ENCODE data around the gene CNTFR. TPM values are rescaled to one million over a fixed set of nuclear protein-coding genes. Genes with fewer than 3 reads are reported as not detected.

Gene CNTFR
- total and polyA plus RNA-seq, 2 experiments from 2014 or later, result not detected

DNA sequence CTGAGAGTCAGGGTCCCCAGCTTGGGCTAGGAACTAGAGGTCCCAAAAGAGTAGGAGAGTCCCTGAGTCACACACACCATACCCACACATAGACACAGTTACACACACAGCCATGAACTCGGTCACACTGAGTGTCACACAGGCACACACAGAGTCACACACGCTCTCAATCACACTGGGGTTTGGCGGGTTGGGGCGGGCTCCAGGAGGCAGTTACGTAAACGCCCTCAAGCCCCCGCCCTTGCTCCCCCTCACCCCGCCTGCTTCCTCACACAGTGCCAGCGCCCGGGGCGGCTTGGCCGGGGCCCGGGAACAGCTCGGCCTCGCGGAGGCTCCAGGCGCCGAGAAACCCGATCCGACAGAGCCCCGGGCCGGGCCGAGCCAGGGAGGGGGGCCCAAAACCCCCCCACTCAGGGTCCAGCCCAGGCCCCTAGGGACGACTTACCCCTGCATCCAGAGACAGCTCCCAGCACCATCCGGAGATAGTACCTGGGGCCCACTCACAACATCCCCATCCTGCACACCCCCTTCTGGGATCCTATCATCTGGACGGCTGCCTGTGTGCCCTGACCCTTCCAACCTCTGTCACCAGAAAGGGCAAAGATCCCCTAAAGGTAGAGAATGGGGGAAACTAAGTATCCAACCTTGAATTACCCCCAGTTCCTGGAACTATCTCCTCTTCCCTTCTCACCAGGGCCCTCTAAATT is 3.5 kb upstream of the CNTFR start:
- no peaks in the 10 kb centered on the region for H4K20me1 ChIP-seq (ENCODE audit: insufficient read depth)
- peak; percentile 35 for DNase-seq
- no peaks in the 10 kb centered on the region for H3K36me3 ChIP-seq (ENCODE audit: low read depth)
- 3 to 4% methylated on average over 22 to 25 of the region's 26 CpGs for WGBS, 2 experiments (ENCODE audit: low coverage in 1 of 2, low lambda C conversion rate in 2 of 2, missing lambda C conversion rate in 2 of 2)
- TF ChIP-seq EZH2 (IDR thresholded peaks at IDR 0.05; ENCODE audit: insufficient read depth, poor library complexity, severe bottlenecking), result peak; percentile 9
- TF ChIP-seq EZH2phosphoT487 (IDR thresholded peaks at IDR 0.05; ENCODE audit: insufficient read depth, low read depth), result no peak
- H3K9me2 ChIP-seq (ENCODE audit: insufficient read depth), result no peaks in the 10 kb centered on the region
- H3K79me2 ChIP-seq (ENCODE audit: insufficient read depth), result no peaks in the 10 kb centered on the region
- H2AFZ ChIP-seq, result no peak overlapping the region
- no peak overlapping the region for H3K4me2 ChIP-seq (ENCODE audit: unreplicated experiment)
- H3K9me3 ChIP-seq (ENCODE audit: low read depth), result no peaks in the 10 kb centered on the region
- H3K27me3 ChIP-seq (replicated peaks; ENCODE audit: insufficient read depth), result peaks cover 73% of the 10 kb centered on the region
- H3K4me3 ChIP-seq, result no peak overlapping the region
- H3K27ac ChIP-seq, result no peak overlapping the region
- no peaks in the 10 kb centered on the region for H3F3A ChIP-seq (ENCODE audit: insufficient read depth)
- no peaks in the 10 kb centered on the region for H3K4me1 ChIP-seq (ENCODE audit: insufficient read depth)
- in situ Hi-C loops (cut with MboI), result loop anchor here (5.0 to 10.0 kb wide), 2 partner anchors 41 to 188 kb away; no protein-coding TSS in a partner anchor
- H3K9ac ChIP-seq, result no peak overlapping the region

DNA sequence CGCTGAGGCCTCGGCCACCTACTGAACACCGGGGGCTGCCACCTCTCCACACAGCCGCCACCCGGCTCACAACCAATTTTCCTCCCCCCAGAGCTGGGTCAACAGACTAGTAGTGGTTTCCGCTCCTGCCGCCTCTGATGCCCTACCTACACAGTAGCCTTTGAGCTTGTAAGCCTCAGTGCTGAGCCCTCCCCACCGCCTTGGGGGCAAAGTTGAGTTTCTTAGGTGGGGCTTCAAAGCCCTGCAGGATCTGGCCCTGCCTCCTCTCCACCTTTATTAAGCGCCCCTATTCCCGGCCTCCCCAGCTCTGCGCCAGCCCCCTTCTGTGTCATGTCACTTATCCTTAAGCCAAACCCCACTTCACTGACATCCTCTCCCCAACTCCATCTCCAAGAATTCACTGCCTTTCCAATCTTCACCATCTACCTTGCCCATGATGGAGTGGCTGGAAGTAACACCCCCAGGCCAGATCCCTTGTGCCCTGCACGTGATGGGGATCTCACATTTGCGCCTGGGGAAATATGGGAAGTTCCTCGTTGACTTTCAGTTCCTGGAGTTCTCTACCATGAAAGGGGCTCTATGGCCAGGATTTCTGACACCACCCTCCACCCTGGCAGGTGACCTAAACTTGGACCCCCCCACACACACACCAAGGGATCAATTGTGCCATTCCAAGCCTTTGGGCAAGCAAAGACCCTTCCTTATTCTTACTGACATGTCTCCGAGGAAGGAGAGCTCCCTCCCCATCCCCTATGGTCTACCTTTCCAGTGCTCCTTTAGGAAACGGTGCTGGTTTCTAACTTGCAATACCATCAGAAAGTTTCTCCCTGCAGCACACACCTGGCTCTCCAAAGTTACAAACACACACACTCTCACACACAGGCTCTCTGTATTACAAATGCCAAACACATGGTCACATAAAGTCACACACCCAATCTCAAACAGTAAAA is 2.7 kb upstream of the CNTFR start:
- 40% methylated on average over 16 of the region's 16 CpGs for WGBS, 2 experiments (ENCODE audit: low coverage in 1 of 2, low lambda C conversion rate in 2 of 2, missing lambda C conversion rate in 2 of 2)
- Histone ChIP-seq H3K36me3 (ENCODE audit: low read depth) (no peaks in the 10 kb centered on the region), H3K27me3 (replicated peaks; ENCODE audit: insufficient read depth) (peaks cover 73% of the 10 kb centered on the region), H3K9ac (no peak overlapping the region), H3K4me2 (ENCODE audit: unreplicated experiment) (no peak overlapping the region), H2AFZ (no peak overlapping the region), H3F3A (ENCODE audit: insufficient read depth) (no peaks in the 10 kb centered on the region), H3K9me2 (ENCODE audit: insufficient read depth) (no peaks in the 10 kb centered on the region), H3K9me3 (ENCODE audit: low read depth) (no peaks in the 10 kb centered on the region), H3K79me2 (ENCODE audit: insufficient read depth) (no peaks in the 10 kb centered on the region), H3K4me1 (ENCODE audit: insufficient read depth) (no peaks in the 10 kb centered on the region), H4K20me1 (ENCODE audit: insufficient read depth) (no peaks in the 10 kb centered on the region), H3K27ac (no peak overlapping the region), H3K4me3 (no peak overlapping the region)
- in situ Hi-C loops (cut with MboI), result loop anchor here (5.0 to 10.0 kb wide), 2 partner anchors 40 to 187 kb away; no protein-coding TSS in a partner anchor
- TF ChIP-seq EZH2phosphoT487 (IDR thresholded peaks at IDR 0.05; ENCODE audit: insufficient read depth, low read depth) (no peak), EZH2 (IDR thresholded peaks at IDR 0.05; ENCODE audit: insufficient read depth, poor library complexity, severe bottlenecking) (peak; percentile 9)
- no peak for DNase-seq

DNA sequence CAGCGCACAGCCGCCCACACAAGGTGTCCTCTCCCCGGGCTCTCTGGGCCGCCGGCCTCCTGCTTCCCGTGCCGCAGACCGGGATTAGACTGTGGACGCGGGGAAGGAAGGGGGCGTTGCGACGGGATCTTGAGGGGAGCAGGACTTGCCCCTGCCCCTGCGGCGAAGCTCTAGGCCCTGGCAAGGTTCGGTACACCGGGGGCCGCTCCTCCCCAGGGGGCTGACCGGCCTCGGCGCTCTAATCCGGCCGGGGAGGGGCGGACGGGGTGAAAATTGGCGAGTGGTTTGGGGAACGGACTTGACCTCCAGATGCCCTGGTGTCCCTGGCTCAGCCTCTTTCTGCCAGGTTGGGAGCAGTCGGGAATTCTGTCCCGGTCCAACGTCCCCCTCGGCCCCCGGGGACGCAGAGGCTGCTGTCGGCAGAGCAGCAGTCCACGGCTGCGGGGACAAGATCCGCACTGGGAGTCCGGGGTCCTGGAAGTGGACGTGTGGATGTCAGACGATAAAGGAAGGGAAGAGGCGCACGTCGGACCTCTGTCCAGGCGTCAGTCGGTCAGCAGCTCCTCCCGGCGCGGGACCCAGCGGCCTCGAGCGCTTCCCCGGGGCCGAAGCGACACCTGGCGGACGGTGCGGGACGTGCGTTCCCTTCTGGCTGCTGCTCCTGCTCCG is 1.9 kb upstream of the CNTFR start:
- in situ Hi-C loops (cut with MboI), result loop anchor here (5.0 to 10.0 kb wide), 2 partner anchors 39 to 187 kb away; no protein-coding TSS in a partner anchor
- Histone ChIP-seq H3K9ac (no peak overlapping the region), H3K4me2 (ENCODE audit: unreplicated experiment) (no peak overlapping the region), H4K20me1 (ENCODE audit: insufficient read depth) (no peaks in the 10 kb centered on the region), H3F3A (ENCODE audit: insufficient read depth) (no peaks in the 10 kb centered on the region), H3K79me2 (ENCODE audit: insufficient read depth) (no peaks in the 10 kb centered on the region), H3K9me3 (ENCODE audit: low read depth) (no peaks in the 10 kb centered on the region), H3K9me2 (ENCODE audit: insufficient read depth) (no peaks in the 10 kb centered on the region), H3K4me3 (no peak overlapping the region), H3K27me3 (replicated peaks; ENCODE audit: insufficient read depth) (peaks cover 76% of the 10 kb centered on the region), H3K36me3 (ENCODE audit: low read depth) (no peaks in the 10 kb centered on the region), H2AFZ (0 out of 2 replicates have a peak overlapping the region, but pooled peaks have one; percentile 24), H3K4me1 (ENCODE audit: insufficient read depth) (no peaks in the 10 kb centered on the region), H3K27ac (no peak overlapping the region)
- 19 to 23% methylated on average over 45 to 56 of the region's 60 CpGs for WGBS, 2 experiments (ENCODE audit: low coverage in 1 of 2, low lambda C conversion rate in 2 of 2, missing lambda C conversion rate in 2 of 2)
- TF ChIP-seq EZH2phosphoT487 (IDR thresholded peaks at IDR 0.05; ENCODE audit: insufficient read depth, low read depth), result no peak
- TF ChIP-seq EZH2 (IDR thresholded peaks at IDR 0.05; ENCODE audit: insufficient read depth, poor library complexity, severe bottlenecking), result no peak
- DNase-seq, result peak; percentile 87
